ENCODE data around the gene ICAM5.

The ICAM5 gene

GRCh38 chr19:10290357-10290875, 664 bp downstream of the ICAM5 start:
- in situ Hi-C loops (cut with MboI; ENCODE audit: low sequenced_read_pairs): no loop called here

GRCh38 chr19:10290876-10291553, 1.3 kb downstream of the ICAM5 start:
- in situ Hi-C loops (cut with MboI; ENCODE audit: low sequenced_read_pairs): no loop called here

- in situ Hi-C loops (cut with MboI; ENCODE audit: low sequenced_read_pairs): no loop called here
Observed at GRCh38 chr19:10291554-10292205, 1.9 kb downstream of the ICAM5 start.

- in situ Hi-C loops (cut with MboI; ENCODE audit: low sequenced_read_pairs): no loop called here
Observed at GRCh38 chr19:10292206-10292788, 2.5 kb downstream of the ICAM5 start.

- in situ Hi-C loops (cut with MboI; ENCODE audit: low sequenced_read_pairs): no loop called here
Observed at GRCh38 chr19:10292789-10293636, 3.3 kb downstream of the ICAM5 start.

GRCh38 chr19:10293637-10294367, 4.0 kb downstream of the ICAM5 start:
- in situ Hi-C loops (cut with MboI; ENCODE audit: low sequenced_read_pairs): no loop called here

- in situ Hi-C loops (cut with MboI; ENCODE audit: low sequenced_read_pairs): no loop called here
Observed at GRCh38 chr19:10294368-10294697, 4.6 kb downstream of the ICAM5 start.

- in situ Hi-C loops (cut with MboI; ENCODE audit: low sequenced_read_pairs): no loop called here
Observed at GRCh38 chr19:10295305-10295846, 5.6 kb downstream of the ICAM5 start.

GRCh38 chr19:10295847-10296591, 6.3 kb downstream of the ICAM5 start:
- in situ Hi-C loops (cut with MboI; ENCODE audit: low sequenced_read_pairs): no loop called here

GRCh38 chr19:10299545-10300458, 10.1 kb downstream of the ICAM5 start:
- in situ Hi-C loops (cut with MboI; ENCODE audit: low sequenced_read_pairs): no loop called here

- in situ Hi-C loops (cut with MboI; ENCODE audit: low sequenced_read_pairs): no loop called here
Observed at GRCh38 chr19:10305139-10305806, 15.5 kb downstream of the ICAM5 start.

GRCh38 chr19:10306327-10306726, 16.6 kb downstream of the ICAM5 start:
- in situ Hi-C loops (cut with MboI; ENCODE audit: low sequenced_read_pairs): no loop called here

- in situ Hi-C loops (cut with MboI; ENCODE audit: low sequenced_read_pairs): no loop called here
Observed at GRCh38 chr19:10309423-10309822, 19.7 kb downstream of the ICAM5 start, which contains the start of gene ZGLP1. Gene ZGLP1 (minus strand): TSS chr19:10309815.

GRCh38 chr19:10315335-10316214, 25.8 kb downstream of the ICAM5 start, which contains the start of gene FDX2:
Gene FDX2 (minus strand): TSS chr19:10316015. CDS start chr19:10315996, 19 bp downstream.
- in situ Hi-C loops (cut with MboI; ENCODE audit: low sequenced_read_pairs): no loop called here

- in situ Hi-C loops (cut with MboI; ENCODE audit: low sequenced_read_pairs): no loop called here
Observed at GRCh38 chr19:10316229-10317044, 26.7 kb downstream of the ICAM5 start.

All from HL-60/S4 (cell line).